Neural cell (in vitro differentiated cells): ENCODE measurements around the gene CAMK2B. TPM values are rescaled to one million over a fixed set of nuclear protein-coding genes. Genes with fewer than 3 reads are reported as not detected.

Source experiments
- H2AFZ ChIP-seq: fragments of 200-600, 300-800 bp; sonication (generic), shearing (Covaris generic); 2 replicates; pipeline ENCODE4 v1.6.0; 2014; ENCODE audit warnings: low read depth, mild to moderate bottlenecking, antibody characterized with exemption, low read length, moderate library complexity
- H3F3A ChIP-seq: fragments of 200-600 bp; shearing (Covaris generic); 2 replicates; pipeline ENCODE4 v1.6.1; 2016; ENCODE audit warnings: mild to moderate bottlenecking, moderate library complexity, mixed read lengths, antibody characterized with exemption, low read length; ENCODE audit not compliant: insufficient read depth, poor library complexity, severe bottlenecking
- H3K27ac ChIP-seq: fragments of 200-600, 300-800 bp; sonication (generic), shearing (Covaris generic); 2 replicates; pipeline ENCODE4 v1.5.1; 2014; ENCODE audit warnings: mild to moderate bottlenecking, low read length, moderate library complexity
- H3K27me3 ChIP-seq: fragments of 300-800, 200-600 bp; sonication (generic), shearing (Covaris generic); 2 replicates; pipeline ENCODE4 v1.6.0; 2014; ENCODE audit warnings: mild to moderate bottlenecking, low read depth, low read length, moderate library complexity; ENCODE audit not compliant: insufficient read depth
- H3K36me3 ChIP-seq: fragments of 300-800, 200-600 bp; sonication (generic), shearing (Covaris generic); 2 replicates; pipeline ENCODE4 v1.5.1; 2014; ENCODE audit warnings: mild to moderate bottlenecking, antibody characterized with exemption, low read length, moderate library complexity; ENCODE audit not compliant: insufficient read depth
- H3K4me2 ChIP-seq: fragments of 300-800, 200-600 bp; sonication (generic), shearing (Covaris generic); 2 replicates; pipeline ENCODE4 v1.6.0; 2014; ENCODE audit warnings: mild to moderate bottlenecking, low read length
- H3K4me3 ChIP-seq: fragments of 300-800, 200-600 bp; sonication (generic), shearing (Covaris generic); 2 replicates; pipeline ENCODE4 v1.5.1; 2014; ENCODE audit warnings: mild to moderate bottlenecking, low read length, moderate library complexity
- H3K79me2 ChIP-seq: fragments of 200-600 bp; shearing (Covaris generic); replicated peaks from 2 replicates; pipeline ENCODE4 v1.6.0; 2014; ENCODE audit warnings: mild to moderate bottlenecking, low read length, moderate library complexity; ENCODE audit not compliant: insufficient read depth
- H3K9ac ChIP-seq: fragments of 300-800, 200-600 bp; sonication (generic), shearing (Covaris generic); 2 replicates; pipeline ENCODE4 v1.6.1; 2016; ENCODE audit warnings: mild to moderate bottlenecking, low read length, mixed read lengths
- H3K9me2 ChIP-seq: fragments of 200-600 bp; shearing (Covaris generic); 2 replicates; pipeline ENCODE4 v1.6.1; 2016; ENCODE audit warnings: mild to moderate bottlenecking, low read length, mixed read lengths; ENCODE audit not compliant: insufficient read depth
- H3K9me3 ChIP-seq: fragments of 200-600, 300-800 bp; sonication (generic), shearing (Covaris generic); 2 replicates; pipeline ENCODE4 v1.6.1; 2016; ENCODE audit warnings: mild to moderate bottlenecking, mixed run types, low read length, moderate library complexity, mixed read lengths
- H4K20me1 ChIP-seq: fragments of 200-600 bp; shearing (Covaris generic); 2 replicates; pipeline ENCODE4 v1.6.1; 2016; ENCODE audit warnings: mild to moderate bottlenecking, mixed run types; ENCODE audit not compliant: insufficient read depth
- CTCF ChIP-seq: fragments of 450-650 bp; IDR thresholded peaks from 2 replicates; pipeline ENCODE4 v1.5.1; 2014; ENCODE audit warnings: antibody characterized with exemption, mild to moderate bottlenecking, moderate library complexity; ENCODE audit not compliant: poor library complexity, severe bottlenecking
- EP300 ChIP-seq: fragments of 450-650 bp; conservative IDR thresholded peaks from 2 replicates; pipeline ENCODE4 v1.6.1; 2014; ENCODE audit warnings: antibody characterized with exemption, mild to moderate bottlenecking, moderate library complexity; ENCODE audit not compliant: poor library complexity, severe bottlenecking
- EZH2 ChIP-seq: fragments of 200-600, 300-800 bp; shearing (Covaris generic), sonication (generic); IDR thresholded peaks from 2 replicates; pipeline ENCODE4 v1.6.1; 2014; ENCODE audit warnings: antibody characterized with exemption, low read length, borderline replicate concordance, mild to moderate bottlenecking; ENCODE audit not compliant: insufficient read depth, poor library complexity, severe bottlenecking
- MXI1 ChIP-seq: fragments of 450-650 bp; conservative IDR thresholded peaks from 2 replicates; pipeline ENCODE4 v1.6.1; 2014; ENCODE audit warnings: antibody characterized with exemption, mild to moderate bottlenecking; ENCODE audit not compliant: poor library complexity, severe bottlenecking
- POLR2AphosphoS5 ChIP-seq: IDR thresholded peaks from 2 replicates; pipeline ENCODE4 v1.6.1; 2012
- RAD21 ChIP-seq: fragments of 450-650 bp; conservative IDR thresholded peaks from 2 replicates; pipeline ENCODE4 v1.6.1; 2014; ENCODE audit warnings: antibody characterized with exemption, mild to moderate bottlenecking, moderate library complexity
- REST ChIP-seq: IDR thresholded peaks from 2 replicates; pipeline ENCODE4 v1.6.1; 2012; ENCODE audit warnings: borderline replicate concordance
- SMC3 ChIP-seq: fragments of 450-650 bp; conservative IDR thresholded peaks from 2 replicates; pipeline ENCODE4 v1.6.1; 2014; ENCODE audit warnings: antibody characterized with exemption, mild to moderate bottlenecking, moderate library complexity; ENCODE audit not compliant: poor library complexity
- TAF1 ChIP-seq: IDR thresholded peaks from 2 replicates; pipeline ENCODE4 v1.6.1; 2012; ENCODE audit warnings: low read depth
- polyA minus RNA-seq: library from RNA; depleted of rRNA, polyadenylated mRNA; stranded (reverse); fragments of >200 nt; gene quantifications from 2 replicates; pipeline ENCODE4 v1.2.3, GENCODE V29; 2014
- polyA plus RNA-seq: library from polyadenylated mRNA; depleted of rRNA; stranded (reverse); fragments of >200 nt; gene quantifications from 2 replicates; pipeline ENCODE4 v1.2.3, GENCODE V29; 2014

The CAMK2B gene
- polyA plus RNA-seq = 67.3 and 96.3 TPM in 2 replicates
- polyA minus RNA-seq = 60.1 and 63.3 TPM in 2 replicates

- Histone ChIP-seq H3K9me2 (no peaks in the 10 kb centered on the region), H3K9me3 (no peaks in the 10 kb centered on the region), H3K36me3 (no peaks in the 10 kb centered on the region), H3K4me2 (peak within 1 kb of the TSS; percentile 73), H3K79me2 (peaks cover 4% of the 10 kb centered on the region), H3K4me3 (peak within 1 kb of the TSS; percentile 82), H2AFZ (peak within 1 kb of the TSS; percentile 65), H4K20me1 (no peaks in the 10 kb centered on the region), H3K9ac (peak within 1 kb of the TSS; percentile 69), H3K27me3 (peaks cover 36% of the 10 kb centered on the region), H3K27ac (peak within 1 kb of the TSS; percentile 47), H3F3A (no peaks in the 10 kb centered on the region)
- no peak for TF ChIP-seq TAF1
- peak; percentile 27 for TF ChIP-seq POLR2AphosphoS5
Observed at GRCh38 chr7:44325201-44325671, at the start of gene CAMK2B. Gene CAMK2B, minus strand, starts transcription at chr7:44325594. Its CDS starts 173 bp downstream, at chr7:44325421.

- Histone ChIP-seq H4K20me1 (no peaks in the 10 kb centered on the region), H3K9me3 (no peaks in the 10 kb centered on the region), H3K36me3 (no peaks in the 10 kb centered on the region), H3K9me2 (no peaks in the 10 kb centered on the region), H3F3A (no peaks in the 10 kb centered on the region), H3K4me2 (no peak overlapping the region), H3K9ac (no peak overlapping the region), H3K27me3 (no peaks in the 10 kb centered on the region), H3K79me2 (no peaks in the 10 kb centered on the region), H2AFZ (no peak overlapping the region), H3K27ac (no peak overlapping the region), H3K4me3 (no peak overlapping the region)
- TF ChIP-seq TAF1 (no peak), MXI1 (no peak), EZH2 (no peak), REST (no peak), SMC3 (no peak), CTCF (no peak), POLR2AphosphoS5 (no peak), EP300 (no peak), RAD21 (no peak)
Observed at GRCh38 chr7:44374007-44374763, 48.8 kb upstream of the CAMK2B start.
